SK-N-SH (cell line): ENCODE results near the gene RIPOR2. TPM values are rescaled to one million over a fixed set of nuclear protein-coding genes. Genes with fewer than 3 reads are reported as not detected.
A peak's percentile ranks its signal among the peaks of the same experiment; 100 is the strongest.

Experiments used
- CTCF ChIA-PET: fragments of 300-600, 350-600 bp; formaldehyde crosslinking; extraction: SDS; loops from one replicate; lab custom pipeline; 2021; lab: Yijun Ruan, JAX
- POLR2A ChIA-PET: fragments of 350-600 bp; sonication (Branson Sonifier 250); formaldehyde crosslinking; extraction: SDS; loops from one replicate; lab custom pipeline; 2020; ENCODE audit warnings: antibody characterized with exemption, inconsistent platforms; lab: Yijun Ruan, JAX
- DNase-seq: peaks from one replicate; pipeline ENCODE4 v3.0.0; 2012
- H2AFZ ChIP-seq: fragments of 200-600 bp; sonication (generic); 2 replicates; pipeline ENCODE4 v1.8.1; 2016; ENCODE audit warnings: antibody characterized with exemption, mild to moderate bottlenecking, low read depth
- H3F3A ChIP-seq: fragments of 200-600 bp; sonication (generic); replicated peaks from 2 replicates; pipeline ENCODE3; 2016; ENCODE audit warnings: antibody characterized with exemption, mild to moderate bottlenecking; ENCODE audit not compliant: insufficient read depth
- H3K27ac ChIP-seq, 2 experiments: fragments of 200-500 bp in 1 of 2; fragments of 200-600 bp in 1 of 2; sonication (Bioruptor generic) in 1 of 2; sonication (generic), shearing (Covaris generic) in 1 of 2; 2 replicates each; pipeline versions ENCODE4 v1.5.1 to v1.6.1; 2014 to 2016; ENCODE audit warnings: low read depth in 2 of 2, inconsistent platforms in 1 of 2, low read length in 1 of 2, mild to moderate bottlenecking in 1 of 2, mixed read lengths in 1 of 2
- H3K27me3 ChIP-seq: fragments of 200-600 bp; sonication (generic), shearing (Covaris generic); 2 replicates; pipeline ENCODE4 v1.6.1; 2016; ENCODE audit warnings: mixed run types; ENCODE audit not compliant: insufficient read depth
- H3K36me3 ChIP-seq, 2 experiments: fragments of 200-500 bp in 1 of 2; fragments of 200-600 bp in 1 of 2; sonication (Bioruptor generic) in 1 of 2; sonication (generic) in 1 of 2; replicated peaks in 1 of 2; 2 replicates each; pipeline versions ENCODE3 to v1.5.1; 2014 to 2016; ENCODE audit warnings: low read length in 1 of 2, mild to moderate bottlenecking in 1 of 2; ENCODE audit not compliant: insufficient read depth in 2 of 2, control insufficient read depth in 1 of 2
- H3K4me1 ChIP-seq, 2 experiments: fragments of 200-500 bp in 1 of 2; fragments of 200-600 bp in 1 of 2; sonication (Bioruptor generic) in 1 of 2; sonication (generic), shearing (Covaris generic) in 1 of 2; 2 replicates each; pipeline versions ENCODE4 v1.5.1 to v1.6.1; 2014 to 2016; ENCODE audit warnings: low read depth in 1 of 2, low read length in 1 of 2, mixed run types in 1 of 2; ENCODE audit not compliant: insufficient read depth in 2 of 2, control insufficient read depth in 1 of 2
- H3K4me2 ChIP-seq: fragments of 200-600 bp; sonication (generic), shearing (Covaris generic); 2 replicates; pipeline ENCODE4 v1.6.1; 2017; ENCODE audit warnings: mixed run types
- H3K4me3 ChIP-seq, 2 experiments: fragments of 200-500 bp in 1 of 2; fragments of 200-600 bp in 1 of 2; sonication (Bioruptor generic) in 1 of 2; sonication (generic), shearing (Covaris generic) in 1 of 2; 2 replicates each; pipeline versions ENCODE4 v1.5.1 to v1.8.1; 2014 to 2016; ENCODE audit warnings: low read depth in 2 of 2, inconsistent platforms in 1 of 2, low read length in 1 of 2, mild to moderate bottlenecking in 1 of 2, mixed read lengths in 1 of 2, moderate library complexity in 1 of 2
- H3K79me2 ChIP-seq: fragments of 200-600 bp; sonication (generic); 2 replicates; pipeline ENCODE4 v1.8.1; 2017; ENCODE audit warnings: mild to moderate bottlenecking; ENCODE audit not compliant: insufficient read depth
- H3K9ac ChIP-seq: fragments of 200-600 bp; sonication (generic); 2 replicates; pipeline ENCODE4 v1.6.1; 2017; ENCODE audit warnings: mixed run types
- H3K9me2 ChIP-seq: fragments of 200-600 bp; sonication (generic); 2 replicates; pipeline ENCODE4 v1.6.1; 2017; ENCODE audit warnings: mixed run types
- H3K9me3 ChIP-seq: fragments of 200-600 bp; sonication (generic); 2 replicates; pipeline ENCODE4 v1.6.1; 2017; ENCODE audit warnings: mixed run types, mild to moderate bottlenecking, moderate library complexity
- H4K20me1 ChIP-seq: fragments of 200-600 bp; sonication (generic); 2 replicates; pipeline ENCODE4 v1.6.1; 2017; ENCODE audit warnings: mild to moderate bottlenecking, mixed run types; ENCODE audit not compliant: insufficient read depth
- EZH2phosphoT487 ChIP-seq: fragments of 200-600 bp; sonication (generic); IDR thresholded peaks from 2 replicates; pipeline ENCODE4 v1.6.1; 2017; ENCODE audit warnings: low read depth, mixed run types, mild to moderate bottlenecking, antibody characterized with exemption, moderate library complexity, borderline replicate concordance
- GABPA ChIP-seq: IDR thresholded peaks from 2 replicates; pipeline ENCODE4 v1.4.0; 2012; ENCODE audit warnings: low read depth, mild to moderate bottlenecking
- JUND ChIP-seq: IDR thresholded peaks from 2 replicates; pipeline ENCODE4 v1.4.0; 2012
- MAX ChIP-seq: IDR thresholded peaks from 2 replicates; pipeline ENCODE4 v1.4.0; 2012; ENCODE audit warnings: low read depth
- NRF1 ChIP-seq: IDR thresholded peaks from 2 replicates; pipeline ENCODE4 v1.6.1; 2012; ENCODE audit warnings: low read depth, mild to moderate bottlenecking, low read length
- RCOR1 ChIP-seq: fragments of 150-350 bp; IDR thresholded peaks from 2 replicates; pipeline ENCODE4 v1.6.1; 2017; ENCODE audit warnings: antibody characterized with exemption, low read length
- RFX5 ChIP-seq: IDR thresholded peaks from 2 replicates; pipeline ENCODE4 v1.6.1; 2012; ENCODE audit warnings: mild to moderate bottlenecking, improper control_type of control experiment, low read length
- SMC3 ChIP-seq: IDR thresholded peaks from 2 replicates; pipeline ENCODE4 v1.6.1; 2012; ENCODE audit warnings: low read depth, low read length, improper control_type of control experiment
- TAF1 ChIP-seq: IDR thresholded peaks from 2 replicates; pipeline ENCODE4 v1.6.1; 2012; ENCODE audit warnings: low read depth, mild to moderate bottlenecking, low read length, moderate library complexity, borderline replicate concordance
- TCF12 ChIP-seq: IDR thresholded peaks from 2 replicates; pipeline ENCODE4 v1.4.0; 2012
- USF1 ChIP-seq: IDR thresholded peaks from 2 replicates; pipeline ENCODE4 v1.4.0; 2012; ENCODE audit warnings: low read depth, borderline replicate concordance
- YY1 ChIP-seq: IDR thresholded peaks from 2 replicates; pipeline ENCODE4 v1.4.0; 2012; ENCODE audit warnings: low read depth, mild to moderate bottlenecking
- WGBS: methylation state at CpG from one replicate; pipeline ENCODE4 v1.1.6; 2017; ENCODE audit warnings: low lambda C conversion rate; 5-methylcytosine and 5-hydroxymethylcytosine counted together
- polyA plus RNA-seq, 3 experiments: library from polyadenylated mRNA; depleted of rRNA; stranded (reverse); fragments of >200 nt; gene quantifications; 2 replicates each; pipeline ENCODE4 v1.2.3, GENCODE V29; 2012
- TF ChIP-seq, protein P1 (sequence below): IDR thresholded peaks from 2 replicates; pipeline ENCODE4 v1.6.1; 2012; ENCODE audit warnings: mild to moderate bottlenecking, low read depth, low read length, moderate library complexity

RIPOR2 gene
- polyA plus RNA-seq, 1 of the 3 experiments (the other 2 are of a cell fraction) = 0.05 TPM

GRCh38 chr6:24876499-24877465, 59.0 kb downstream of the RIPOR2 start:
- ChIA-PET CTCF (interaction anchor here (1.1 to 1.6 kb wide), 4 partner anchors 11 to 34 kb away, joined by 3 to 9 read pairs (median 3); no protein-coding TSS in a partner anchor), POLR2A (no interaction called here)
- no peak overlapping the region for H3K9ac ChIP-seq
- no peaks in the 10 kb centered on the region for H3K9me2 ChIP-seq
- H2AFZ ChIP-seq = no peak overlapping the region
- no peak for DNase-seq
- H3K36me3 ChIP-seq = no peaks in the 10 kb centered on the region
- H4K20me1 ChIP-seq = no peaks in the 10 kb centered on the region
- H3K4me3 ChIP-seq = no peak overlapping the region
- peaks cover 3% of the 10 kb centered on the region for H3F3A ChIP-seq
- H3K27me3 ChIP-seq = no peaks in the 10 kb centered on the region
- no peak for TF ChIP-seq RCOR1
- TF ChIP-seq GABPA = no peak
- TF ChIP-seq TCF12 = no peak
- no peak for TF ChIP-seq SMC3
- no peaks in the 10 kb centered on the region for H3K9me3 ChIP-seq
- H3K79me2 ChIP-seq = no peaks in the 10 kb centered on the region
- H3K4me2 ChIP-seq = no peak overlapping the region
- H3K4me1 ChIP-seq = peaks cover 0 to 6% of the 10 kb centered on the region in 2 experiments; a peak in 2 of 4 replicates
- no peak overlapping the region for H3K27ac ChIP-seq
- 83% methylated on average over 11 of the region's 11 CpGs for WGBS

- H3K27ac ChIP-seq = no peak overlapping the region
- peaks cover 0 to 6% of the 10 kb centered on the region in 2 experiments; a peak in 2 of 4 replicates for H3K4me1 ChIP-seq
- peaks cover 3% of the 10 kb centered on the region for H3F3A ChIP-seq
- no peak overlapping the region for H3K9ac ChIP-seq
- DNase-seq = no peak
- H3K36me3 ChIP-seq = no peaks in the 10 kb centered on the region
- WGBS = 66% methylated on average over 9 of the region's 9 CpGs
- no peak overlapping the region for H3K4me3 ChIP-seq
- ChIA-PET POLR2A (no interaction called here), CTCF (interaction anchor here (1.6 to 3.1 kb wide), 2 partner anchors 19 to 195 kb away, joined by 7 to 18 read pairs; no protein-coding TSS in a partner anchor)
- H4K20me1 ChIP-seq = no peaks in the 10 kb centered on the region
- no peak overlapping the region for H2AFZ ChIP-seq
- H3K79me2 ChIP-seq = no peaks in the 10 kb centered on the region
- H3K9me2 ChIP-seq = no peaks in the 10 kb centered on the region
- no peaks in the 10 kb centered on the region for H3K27me3 ChIP-seq
- no peak overlapping the region for H3K4me2 ChIP-seq
- H3K9me3 ChIP-seq = no peaks in the 10 kb centered on the region
- TF ChIP-seq JUND (no peak), MAX (no peak), EZH2phosphoT487 (no peak), YY1 (no peak)
Observed at GRCh38 chr6:24875534-24875901, 60.2 kb downstream of the RIPOR2 start.

- Histone ChIP-seq H3K9me2 (no peaks in the 10 kb centered on the region), H3K79me2 (no peaks in the 10 kb centered on the region), H3K27ac (no peak overlapping the region; a peak in 1 of 4 replicates), H3K36me3 (no peaks in the 10 kb centered on the region), H3K9ac (no peak overlapping the region), H3F3A (peaks cover 3% of the 10 kb centered on the region), H2AFZ (no peak overlapping the region), H3K4me3 (no peak overlapping the region), H4K20me1 (no peaks in the 10 kb centered on the region), H3K9me3 (no peaks in the 10 kb centered on the region), H3K4me1 (peaks cover 0 to 6% of the 10 kb centered on the region in 2 experiments; a peak in 2 of 4 replicates), H3K27me3 (no peaks in the 10 kb centered on the region), H3K4me2 (no peak overlapping the region)
- POLR2A ChIA-PET = no interaction called here
- 42% methylated on average over 7 of the region's 7 CpGs for WGBS
- DNase-seq = peak; percentile 42
- CTCF ChIA-PET = interaction anchor here (0.6 to 3.1 kb wide), 5 partner anchors 8 to 681 kb away, joined by 3 to 18 read pairs (median 4); no protein-coding TSS in a partner anchor
- TF ChIP-seq GABPA = no peak
- TF ChIP-seq USF1 = no peak
- no peak for TF ChIP-seq NRF1
- TF ChIP-seq, protein P1, sequence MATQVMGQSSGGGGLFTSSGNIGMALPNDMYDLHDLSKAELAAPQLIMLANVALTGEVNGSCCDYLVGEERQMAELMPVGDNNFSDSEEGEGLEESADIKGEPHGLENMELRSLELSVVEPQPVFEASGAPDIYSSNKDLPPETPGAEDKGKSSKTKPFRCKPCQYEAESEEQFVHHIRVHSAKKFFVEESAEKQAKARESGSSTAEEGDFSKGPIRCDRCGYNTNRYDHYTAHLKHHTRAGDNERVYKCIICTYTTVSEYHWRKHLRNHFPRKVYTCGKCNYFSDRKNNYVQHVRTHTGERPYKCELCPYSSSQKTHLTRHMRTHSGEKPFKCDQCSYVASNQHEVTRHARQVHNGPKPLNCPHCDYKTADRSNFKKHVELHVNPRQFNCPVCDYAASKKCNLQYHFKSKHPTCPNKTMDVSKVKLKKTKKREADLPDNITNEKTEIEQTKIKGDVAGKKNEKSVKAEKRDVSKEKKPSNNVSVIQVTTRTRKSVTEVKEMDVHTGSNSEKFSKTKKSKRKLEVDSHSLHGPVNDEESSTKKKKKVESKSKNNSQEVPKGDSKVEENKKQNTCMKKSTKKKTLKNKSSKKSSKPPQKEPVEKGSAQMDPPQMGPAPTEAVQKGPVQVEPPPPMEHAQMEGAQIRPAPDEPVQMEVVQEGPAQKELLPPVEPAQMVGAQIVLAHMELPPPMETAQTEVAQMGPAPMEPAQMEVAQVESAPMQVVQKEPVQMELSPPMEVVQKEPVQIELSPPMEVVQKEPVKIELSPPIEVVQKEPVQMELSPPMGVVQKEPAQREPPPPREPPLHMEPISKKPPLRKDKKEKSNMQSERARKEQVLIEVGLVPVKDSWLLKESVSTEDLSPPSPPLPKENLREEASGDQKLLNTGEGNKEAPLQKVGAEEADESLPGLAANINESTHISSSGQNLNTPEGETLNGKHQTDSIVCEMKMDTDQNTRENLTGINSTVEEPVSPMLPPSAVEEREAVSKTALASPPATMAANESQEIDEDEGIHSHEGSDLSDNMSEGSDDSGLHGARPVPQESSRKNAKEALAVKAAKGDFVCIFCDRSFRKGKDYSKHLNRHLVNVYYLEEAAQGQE = no peak
- TF ChIP-seq RFX5 = no peak
- no peak for TF ChIP-seq TAF1
Observed at GRCh38 chr6:24874776-24875533, 60.8 kb downstream of the RIPOR2 start.
